Astrocyte (in vitro differentiated cells and primary cell): ENCODE measurements around the gene DISC1.

Experiments
- CTCF ChIP-seq: IDR thresholded peaks from 2 replicates; pipeline ENCODE4 v1.5.1; 2011; ENCODE audit warnings: low read depth, mild to moderate bottlenecking, inconsistent platforms, low read length, moderate library complexity; ENCODE audit not compliant: insufficient read depth
- EZH2 ChIP-seq: IDR thresholded peaks from 2 replicates; pipeline ENCODE4 v1.6.1; 2012; ENCODE audit warnings: mild to moderate bottlenecking, low read length, inconsistent platforms; ENCODE audit not compliant: insufficient read depth

GRCh38 chr1:231592809-231593208, 33.8 kb upstream of the DISC1 start:
- TF ChIP-seq CTCF, result no peak
- no peak for TF ChIP-seq EZH2
